ENCODE results near the gene SLC25A25. TPM values are rescaled to one million over a fixed set of nuclear protein-coding genes. Genes with fewer than 3 reads are reported as not detected.

SLC25A25 gene
- total and polyA plus RNA-seq, 9 of the 15 experiments (the other 6 are each of a cell fraction or from before 2014, with no cell fraction given), result 0.07 to 35.9 (median 23.2) TPM

GRCh38 chr9:128098297-128099230 is 30.5 kb downstream of the SLC25A25 start (continued):
- no peak for TF ChIP-seq TCF7L2 (IDR thresholded peaks at IDR 0.05; ENCODE audit: low read depth, low read length)
- TF ChIP-seq ZFPM2 (CRISPR knock-in tag; IDR thresholded peaks at IDR 0.05), result no peak
- TF ChIP-seq CBX8 (IDR thresholded peaks at IDR 0.05; ENCODE audit: borderline replicate concordance, extremely low read depth, low read depth, low read length, poor library complexity, severe bottlenecking), result no peak
- TF ChIP-seq SRF (CRISPR knock-in tag; IDR thresholded peaks at IDR 0.05), result no peak
- TF ChIP-seq, protein P1, sequence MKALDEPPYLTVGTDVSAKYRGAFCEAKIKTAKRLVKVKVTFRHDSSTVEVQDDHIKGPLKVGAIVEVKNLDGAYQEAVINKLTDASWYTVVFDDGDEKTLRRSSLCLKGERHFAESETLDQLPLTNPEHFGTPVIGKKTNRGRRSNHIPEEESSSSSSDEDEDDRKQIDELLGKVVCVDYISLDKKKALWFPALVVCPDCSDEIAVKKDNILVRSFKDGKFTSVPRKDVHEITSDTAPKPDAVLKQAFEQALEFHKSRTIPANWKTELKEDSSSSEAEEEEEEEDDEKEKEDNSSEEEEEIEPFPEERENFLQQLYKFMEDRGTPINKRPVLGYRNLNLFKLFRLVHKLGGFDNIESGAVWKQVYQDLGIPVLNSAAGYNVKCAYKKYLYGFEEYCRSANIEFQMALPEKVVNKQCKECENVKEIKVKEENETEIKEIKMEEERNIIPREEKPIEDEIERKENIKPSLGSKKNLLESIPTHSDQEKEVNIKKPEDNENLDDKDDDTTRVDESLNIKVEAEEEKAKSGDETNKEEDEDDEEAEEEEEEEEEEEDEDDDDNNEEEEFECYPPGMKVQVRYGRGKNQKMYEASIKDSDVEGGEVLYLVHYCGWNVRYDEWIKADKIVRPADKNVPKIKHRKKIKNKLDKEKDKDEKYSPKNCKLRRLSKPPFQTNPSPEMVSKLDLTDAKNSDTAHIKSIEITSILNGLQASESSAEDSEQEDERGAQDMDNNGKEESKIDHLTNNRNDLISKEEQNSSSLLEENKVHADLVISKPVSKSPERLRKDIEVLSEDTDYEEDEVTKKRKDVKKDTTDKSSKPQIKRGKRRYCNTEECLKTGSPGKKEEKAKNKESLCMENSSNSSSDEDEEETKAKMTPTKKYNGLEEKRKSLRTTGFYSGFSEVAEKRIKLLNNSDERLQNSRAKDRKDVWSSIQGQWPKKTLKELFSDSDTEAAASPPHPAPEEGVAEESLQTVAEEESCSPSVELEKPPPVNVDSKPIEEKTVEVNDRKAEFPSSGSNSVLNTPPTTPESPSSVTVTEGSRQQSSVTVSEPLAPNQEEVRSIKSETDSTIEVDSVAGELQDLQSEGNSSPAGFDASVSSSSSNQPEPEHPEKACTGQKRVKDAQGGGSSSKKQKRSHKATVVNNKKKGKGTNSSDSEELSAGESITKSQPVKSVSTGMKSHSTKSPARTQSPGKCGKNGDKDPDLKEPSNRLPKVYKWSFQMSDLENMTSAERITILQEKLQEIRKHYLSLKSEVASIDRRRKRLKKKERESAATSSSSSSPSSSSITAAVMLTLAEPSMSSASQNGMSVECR (CRISPR knock-in tag; IDR thresholded peaks at IDR 0.05), result no peak
- TF ChIP-seq ZNF41 (CRISPR knock-in tag; conservative IDR thresholded peaks at IDR 0.05), result no peak
- TF ChIP-seq, protein P2, sequence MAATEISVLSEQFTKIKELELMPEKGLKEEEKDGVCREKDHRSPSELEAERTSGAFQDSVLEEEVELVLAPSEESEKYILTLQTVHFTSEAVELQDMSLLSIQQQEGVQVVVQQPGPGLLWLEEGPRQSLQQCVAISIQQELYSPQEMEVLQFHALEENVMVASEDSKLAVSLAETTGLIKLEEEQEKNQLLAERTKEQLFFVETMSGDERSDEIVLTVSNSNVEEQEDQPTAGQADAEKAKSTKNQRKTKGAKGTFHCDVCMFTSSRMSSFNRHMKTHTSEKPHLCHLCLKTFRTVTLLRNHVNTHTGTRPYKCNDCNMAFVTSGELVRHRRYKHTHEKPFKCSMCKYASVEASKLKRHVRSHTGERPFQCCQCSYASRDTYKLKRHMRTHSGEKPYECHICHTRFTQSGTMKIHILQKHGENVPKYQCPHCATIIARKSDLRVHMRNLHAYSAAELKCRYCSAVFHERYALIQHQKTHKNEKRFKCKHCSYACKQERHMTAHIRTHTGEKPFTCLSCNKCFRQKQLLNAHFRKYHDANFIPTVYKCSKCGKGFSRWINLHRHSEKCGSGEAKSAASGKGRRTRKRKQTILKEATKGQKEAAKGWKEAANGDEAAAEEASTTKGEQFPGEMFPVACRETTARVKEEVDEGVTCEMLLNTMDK (IDR thresholded peaks at IDR 0.05; ENCODE audit: borderline replicate concordance, insufficient read depth, low read depth, low read length, poor library complexity, severe bottlenecking), result no peak
- no peak for TF ChIP-seq ESRRA (IDR thresholded peaks at IDR 0.05; ENCODE audit: borderline replicate concordance, low read depth)
- TF ChIP-seq ATF1 (CRISPR knock-in tag; IDR thresholded peaks at IDR 0.05), result no peak
- peak; percentile 86 for TF ChIP-seq ATF1 (tag; IDR thresholded peaks at IDR 0.05)
- TF ChIP-seq GATAD2A (IDR thresholded peaks at IDR 0.05), result no peak
- TF ChIP-seq EP300 (IDR thresholded peaks at IDR 0.05; ENCODE audit: low read length), result no peak
- no peak for TF ChIP-seq BCL6 (CRISPR knock-in tag; IDR thresholded peaks at IDR 0.05)
- TF ChIP-seq EGR1 (conservative IDR thresholded peaks at IDR 0.05), result peak; percentile 40; the same call in 1 of the 2 replicates
- no peak for TF ChIP-seq MTA1 (IDR thresholded peaks at IDR 0.05; ENCODE audit: borderline replicate concordance)
- no peak for TF ChIP-seq SIN3B (IDR thresholded peaks at IDR 0.05; ENCODE audit: low read depth)
- no peak; the same call in 1 of the 2 replicates for TF ChIP-seq SMAD4 (CRISPR knock-in tag; conservative IDR thresholded peaks at IDR 0.05)
- no peak for TF ChIP-seq CCNT2 (IDR thresholded peaks at IDR 0.05; ENCODE audit: borderline replicate concordance, extremely low read depth, insufficient read length, low read depth, low read length)
- no peak for TF ChIP-seq HDAC3 (IDR thresholded peaks at IDR 0.05; ENCODE audit: borderline replicate concordance, partially characterized antibody)
- no peak for TF ChIP-seq CCAR2 (IDR thresholded peaks at IDR 0.05; ENCODE audit: low read depth, low read length)
- TF ChIP-seq PTRF (tag; IDR thresholded peaks at IDR 0.05), result no peak
- 0 out of 2 replicates have a peak, but pooled peaks have one; percentile 8 for TF ChIP-seq RAD51 (IDR thresholded peaks at IDR 0.05; ENCODE audit: borderline replicate concordance, low read depth)
- TF ChIP-seq HDAC2 (IDR thresholded peaks at IDR 0.05), result no peak
